Neural cell (in vitro differentiated cells): ENCODE data around the gene BTRC. TPM values are rescaled to one million over a fixed set of nuclear protein-coding genes. Genes with fewer than 3 reads are reported as not detected.
A peak's percentile ranks its signal among the peaks of the same experiment; 100 is the strongest.

Experiments used
- H2AFZ ChIP-seq: fragments of 200-600, 300-800 bp; sonication (generic), shearing (Covaris generic); 2 replicates; pipeline ENCODE4 v1.6.0; 2014; ENCODE audit warnings: low read depth, mild to moderate bottlenecking, antibody characterized with exemption, low read length, moderate library complexity
- H3F3A ChIP-seq: fragments of 200-600 bp; shearing (Covaris generic); 2 replicates; pipeline ENCODE4 v1.6.1; 2016; ENCODE audit warnings: mild to moderate bottlenecking, moderate library complexity, mixed read lengths, antibody characterized with exemption, low read length; ENCODE audit not compliant: insufficient read depth, poor library complexity, severe bottlenecking
- H3K27ac ChIP-seq: fragments of 200-600, 300-800 bp; sonication (generic), shearing (Covaris generic); 2 replicates; pipeline ENCODE4 v1.5.1; 2014; ENCODE audit warnings: mild to moderate bottlenecking, low read length, moderate library complexity
- H3K27me3 ChIP-seq: fragments of 300-800, 200-600 bp; sonication (generic), shearing (Covaris generic); 2 replicates; pipeline ENCODE4 v1.6.0; 2014; ENCODE audit warnings: mild to moderate bottlenecking, low read depth, low read length, moderate library complexity; ENCODE audit not compliant: insufficient read depth
- H3K36me3 ChIP-seq: fragments of 300-800, 200-600 bp; sonication (generic), shearing (Covaris generic); 2 replicates; pipeline ENCODE4 v1.5.1; 2014; ENCODE audit warnings: mild to moderate bottlenecking, antibody characterized with exemption, low read length, moderate library complexity; ENCODE audit not compliant: insufficient read depth
- H3K4me2 ChIP-seq: fragments of 300-800, 200-600 bp; sonication (generic), shearing (Covaris generic); 2 replicates; pipeline ENCODE4 v1.6.0; 2014; ENCODE audit warnings: mild to moderate bottlenecking, low read length
- H3K4me3 ChIP-seq: fragments of 300-800, 200-600 bp; sonication (generic), shearing (Covaris generic); 2 replicates; pipeline ENCODE4 v1.5.1; 2014; ENCODE audit warnings: mild to moderate bottlenecking, low read length, moderate library complexity
- H3K79me2 ChIP-seq: fragments of 200-600 bp; shearing (Covaris generic); replicated peaks from 2 replicates; pipeline ENCODE4 v1.6.0; 2014; ENCODE audit warnings: mild to moderate bottlenecking, low read length, moderate library complexity; ENCODE audit not compliant: insufficient read depth
- H3K9ac ChIP-seq: fragments of 300-800, 200-600 bp; sonication (generic), shearing (Covaris generic); 2 replicates; pipeline ENCODE4 v1.6.1; 2016; ENCODE audit warnings: mild to moderate bottlenecking, low read length, mixed read lengths
- H3K9me2 ChIP-seq: fragments of 200-600 bp; shearing (Covaris generic); 2 replicates; pipeline ENCODE4 v1.6.1; 2016; ENCODE audit warnings: mild to moderate bottlenecking, low read length, mixed read lengths; ENCODE audit not compliant: insufficient read depth
- H3K9me3 ChIP-seq: fragments of 200-600, 300-800 bp; sonication (generic), shearing (Covaris generic); 2 replicates; pipeline ENCODE4 v1.6.1; 2016; ENCODE audit warnings: mild to moderate bottlenecking, mixed run types, low read length, moderate library complexity, mixed read lengths
- H4K20me1 ChIP-seq: fragments of 200-600 bp; shearing (Covaris generic); 2 replicates; pipeline ENCODE4 v1.6.1; 2016; ENCODE audit warnings: mild to moderate bottlenecking, mixed run types; ENCODE audit not compliant: insufficient read depth
- EP300 ChIP-seq: fragments of 450-650 bp; conservative IDR thresholded peaks from 2 replicates; pipeline ENCODE4 v1.6.1; 2014; ENCODE audit warnings: antibody characterized with exemption, mild to moderate bottlenecking, moderate library complexity; ENCODE audit not compliant: poor library complexity, severe bottlenecking
- EZH2 ChIP-seq: fragments of 200-600, 300-800 bp; shearing (Covaris generic), sonication (generic); IDR thresholded peaks from 2 replicates; pipeline ENCODE4 v1.6.1; 2014; ENCODE audit warnings: antibody characterized with exemption, low read length, borderline replicate concordance, mild to moderate bottlenecking; ENCODE audit not compliant: insufficient read depth, poor library complexity, severe bottlenecking
- MXI1 ChIP-seq: fragments of 450-650 bp; conservative IDR thresholded peaks from 2 replicates; pipeline ENCODE4 v1.6.1; 2014; ENCODE audit warnings: antibody characterized with exemption, mild to moderate bottlenecking; ENCODE audit not compliant: poor library complexity, severe bottlenecking
- POLR2AphosphoS5 ChIP-seq: IDR thresholded peaks from 2 replicates; pipeline ENCODE4 v1.6.1; 2012
- RAD21 ChIP-seq: fragments of 450-650 bp; conservative IDR thresholded peaks from 2 replicates; pipeline ENCODE4 v1.6.1; 2014; ENCODE audit warnings: antibody characterized with exemption, mild to moderate bottlenecking, moderate library complexity
- SMC3 ChIP-seq: fragments of 450-650 bp; conservative IDR thresholded peaks from 2 replicates; pipeline ENCODE4 v1.6.1; 2014; ENCODE audit warnings: antibody characterized with exemption, mild to moderate bottlenecking, moderate library complexity; ENCODE audit not compliant: poor library complexity
- TAF1 ChIP-seq: IDR thresholded peaks from 2 replicates; pipeline ENCODE4 v1.6.1; 2012; ENCODE audit warnings: low read depth
- polyA plus RNA-seq: library from polyadenylated mRNA; depleted of rRNA; stranded (reverse); fragments of >200 nt; gene quantifications from 2 replicates; pipeline ENCODE4 v1.2.3, GENCODE V29; 2014
- TF ChIP-seq, protein P1 (sequence below): fragments of 450-650 bp; IDR thresholded peaks from 2 replicates; pipeline ENCODE4 v1.5.1; 2014; ENCODE audit warnings: antibody characterized with exemption, mild to moderate bottlenecking, moderate library complexity; ENCODE audit not compliant: poor library complexity, severe bottlenecking
- TF ChIP-seq, protein P2 (sequence below): IDR thresholded peaks from 2 replicates; pipeline ENCODE4 v1.6.1; 2012; ENCODE audit warnings: borderline replicate concordance

Gene BTRC
- polyA plus RNA-seq, 1 donor from 2014 or later: 32.6 TPM

- no peaks in the 10 kb centered on the region for H3K9me3 ChIP-seq
- no peaks in the 10 kb centered on the region for H3K9me2 ChIP-seq
- H3K9ac ChIP-seq: peak overlapping the region; percentile 59
- peak overlapping the region; percentile 43 for H3K4me3 ChIP-seq
- H3K27me3 ChIP-seq: peaks cover 3% of the 10 kb centered on the region
- peak overlapping the region; percentile 82 for H3K27ac ChIP-seq
- H2AFZ ChIP-seq: no peak overlapping the region
- no peak for TF ChIP-seq MXI1
- no peak for TF ChIP-seq SMC3
- no peak for TF ChIP-seq EZH2
- TF ChIP-seq, protein P1, sequence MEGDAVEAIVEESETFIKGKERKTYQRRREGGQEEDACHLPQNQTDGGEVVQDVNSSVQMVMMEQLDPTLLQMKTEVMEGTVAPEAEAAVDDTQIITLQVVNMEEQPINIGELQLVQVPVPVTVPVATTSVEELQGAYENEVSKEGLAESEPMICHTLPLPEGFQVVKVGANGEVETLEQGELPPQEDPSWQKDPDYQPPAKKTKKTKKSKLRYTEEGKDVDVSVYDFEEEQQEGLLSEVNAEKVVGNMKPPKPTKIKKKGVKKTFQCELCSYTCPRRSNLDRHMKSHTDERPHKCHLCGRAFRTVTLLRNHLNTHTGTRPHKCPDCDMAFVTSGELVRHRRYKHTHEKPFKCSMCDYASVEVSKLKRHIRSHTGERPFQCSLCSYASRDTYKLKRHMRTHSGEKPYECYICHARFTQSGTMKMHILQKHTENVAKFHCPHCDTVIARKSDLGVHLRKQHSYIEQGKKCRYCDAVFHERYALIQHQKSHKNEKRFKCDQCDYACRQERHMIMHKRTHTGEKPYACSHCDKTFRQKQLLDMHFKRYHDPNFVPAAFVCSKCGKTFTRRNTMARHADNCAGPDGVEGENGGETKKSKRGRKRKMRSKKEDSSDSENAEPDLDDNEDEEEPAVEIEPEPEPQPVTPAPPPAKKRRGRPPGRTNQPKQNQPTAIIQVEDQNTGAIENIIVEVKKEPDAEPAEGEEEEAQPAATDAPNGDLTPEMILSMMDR: no peak
- TF ChIP-seq, protein P2, sequence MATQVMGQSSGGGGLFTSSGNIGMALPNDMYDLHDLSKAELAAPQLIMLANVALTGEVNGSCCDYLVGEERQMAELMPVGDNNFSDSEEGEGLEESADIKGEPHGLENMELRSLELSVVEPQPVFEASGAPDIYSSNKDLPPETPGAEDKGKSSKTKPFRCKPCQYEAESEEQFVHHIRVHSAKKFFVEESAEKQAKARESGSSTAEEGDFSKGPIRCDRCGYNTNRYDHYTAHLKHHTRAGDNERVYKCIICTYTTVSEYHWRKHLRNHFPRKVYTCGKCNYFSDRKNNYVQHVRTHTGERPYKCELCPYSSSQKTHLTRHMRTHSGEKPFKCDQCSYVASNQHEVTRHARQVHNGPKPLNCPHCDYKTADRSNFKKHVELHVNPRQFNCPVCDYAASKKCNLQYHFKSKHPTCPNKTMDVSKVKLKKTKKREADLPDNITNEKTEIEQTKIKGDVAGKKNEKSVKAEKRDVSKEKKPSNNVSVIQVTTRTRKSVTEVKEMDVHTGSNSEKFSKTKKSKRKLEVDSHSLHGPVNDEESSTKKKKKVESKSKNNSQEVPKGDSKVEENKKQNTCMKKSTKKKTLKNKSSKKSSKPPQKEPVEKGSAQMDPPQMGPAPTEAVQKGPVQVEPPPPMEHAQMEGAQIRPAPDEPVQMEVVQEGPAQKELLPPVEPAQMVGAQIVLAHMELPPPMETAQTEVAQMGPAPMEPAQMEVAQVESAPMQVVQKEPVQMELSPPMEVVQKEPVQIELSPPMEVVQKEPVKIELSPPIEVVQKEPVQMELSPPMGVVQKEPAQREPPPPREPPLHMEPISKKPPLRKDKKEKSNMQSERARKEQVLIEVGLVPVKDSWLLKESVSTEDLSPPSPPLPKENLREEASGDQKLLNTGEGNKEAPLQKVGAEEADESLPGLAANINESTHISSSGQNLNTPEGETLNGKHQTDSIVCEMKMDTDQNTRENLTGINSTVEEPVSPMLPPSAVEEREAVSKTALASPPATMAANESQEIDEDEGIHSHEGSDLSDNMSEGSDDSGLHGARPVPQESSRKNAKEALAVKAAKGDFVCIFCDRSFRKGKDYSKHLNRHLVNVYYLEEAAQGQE: no peak
- no peak for TF ChIP-seq RAD21
- no peak for TF ChIP-seq TAF1
- TF ChIP-seq POLR2AphosphoS5: no peak
- TF ChIP-seq EP300: no peak
- no peaks in the 10 kb centered on the region for H4K20me1 ChIP-seq
- H3K4me2 ChIP-seq: no peak overlapping the region
- no peaks in the 10 kb centered on the region for H3K36me3 ChIP-seq
- no peaks in the 10 kb centered on the region for H3K79me2 ChIP-seq
- no peaks in the 10 kb centered on the region for H3F3A ChIP-seq
Observed at GRCh38 chr10:101305320-101306241, 48.4 kb upstream of the BTRC start.

GRCh38 chr10:101308051-101308450 lies 45.9 kb upstream of the BTRC start:
- Histone ChIP-seq H3K36me3 (no peaks in the 10 kb centered on the region), H3K4me2 (no peak overlapping the region), H3K9me2 (no peaks in the 10 kb centered on the region), H3K9ac (no peak overlapping the region), H3F3A (no peaks in the 10 kb centered on the region), H4K20me1 (no peaks in the 10 kb centered on the region), H3K9me3 (no peaks in the 10 kb centered on the region), H3K79me2 (no peaks in the 10 kb centered on the region), H2AFZ (no peak overlapping the region), H3K4me3 (no peak overlapping the region), H3K27ac (no peak overlapping the region), H3K27me3 (no peaks in the 10 kb centered on the region)
- TF ChIP-seq, protein P2: no peak
